ENCODE results near the gene HS3ST2.

HS3ST2 gene

DNA sequence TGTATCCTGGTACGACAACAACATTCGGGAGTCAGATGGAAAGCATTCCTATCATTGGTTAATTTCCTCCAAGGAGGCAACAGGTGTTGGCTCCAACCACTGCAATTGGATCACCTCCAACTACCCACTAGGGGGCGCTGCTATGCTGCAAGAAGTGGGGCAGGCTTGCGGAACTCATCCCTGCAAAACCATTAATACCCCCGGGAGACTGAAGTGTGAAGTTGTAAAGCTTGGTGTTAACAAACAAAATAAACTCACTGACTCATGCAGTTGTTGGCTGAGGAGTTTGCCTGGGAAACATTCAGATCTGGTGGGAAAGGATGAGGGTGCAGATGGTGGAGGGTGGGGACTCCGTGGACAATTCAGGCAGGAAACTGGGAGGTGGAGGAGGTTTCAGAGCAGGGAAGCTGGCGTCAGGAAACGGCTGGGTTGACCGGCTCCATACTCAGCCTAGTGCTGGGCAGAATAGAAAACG, 84.9 kb downstream of the HS3ST2 start (continued):
- TF ChIP-seq, protein P1, sequence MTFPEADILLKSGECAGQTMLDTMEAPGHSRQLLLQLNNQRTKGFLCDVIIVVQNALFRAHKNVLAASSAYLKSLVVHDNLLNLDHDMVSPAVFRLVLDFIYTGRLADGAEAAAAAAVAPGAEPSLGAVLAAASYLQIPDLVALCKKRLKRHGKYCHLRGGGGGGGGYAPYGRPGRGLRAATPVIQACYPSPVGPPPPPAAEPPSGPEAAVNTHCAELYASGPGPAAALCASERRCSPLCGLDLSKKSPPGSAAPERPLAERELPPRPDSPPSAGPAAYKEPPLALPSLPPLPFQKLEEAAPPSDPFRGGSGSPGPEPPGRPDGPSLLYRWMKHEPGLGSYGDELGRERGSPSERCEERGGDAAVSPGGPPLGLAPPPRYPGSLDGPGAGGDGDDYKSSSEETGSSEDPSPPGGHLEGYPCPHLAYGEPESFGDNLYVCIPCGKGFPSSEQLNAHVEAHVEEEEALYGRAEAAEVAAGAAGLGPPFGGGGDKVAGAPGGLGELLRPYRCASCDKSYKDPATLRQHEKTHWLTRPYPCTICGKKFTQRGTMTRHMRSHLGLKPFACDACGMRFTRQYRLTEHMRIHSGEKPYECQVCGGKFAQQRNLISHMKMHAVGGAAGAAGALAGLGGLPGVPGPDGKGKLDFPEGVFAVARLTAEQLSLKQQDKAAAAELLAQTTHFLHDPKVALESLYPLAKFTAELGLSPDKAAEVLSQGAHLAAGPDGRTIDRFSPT (tag by site-specific recombination; IDR thresholded peaks at IDR 0.05) = no peak
- TF ChIP-seq, protein P2, sequence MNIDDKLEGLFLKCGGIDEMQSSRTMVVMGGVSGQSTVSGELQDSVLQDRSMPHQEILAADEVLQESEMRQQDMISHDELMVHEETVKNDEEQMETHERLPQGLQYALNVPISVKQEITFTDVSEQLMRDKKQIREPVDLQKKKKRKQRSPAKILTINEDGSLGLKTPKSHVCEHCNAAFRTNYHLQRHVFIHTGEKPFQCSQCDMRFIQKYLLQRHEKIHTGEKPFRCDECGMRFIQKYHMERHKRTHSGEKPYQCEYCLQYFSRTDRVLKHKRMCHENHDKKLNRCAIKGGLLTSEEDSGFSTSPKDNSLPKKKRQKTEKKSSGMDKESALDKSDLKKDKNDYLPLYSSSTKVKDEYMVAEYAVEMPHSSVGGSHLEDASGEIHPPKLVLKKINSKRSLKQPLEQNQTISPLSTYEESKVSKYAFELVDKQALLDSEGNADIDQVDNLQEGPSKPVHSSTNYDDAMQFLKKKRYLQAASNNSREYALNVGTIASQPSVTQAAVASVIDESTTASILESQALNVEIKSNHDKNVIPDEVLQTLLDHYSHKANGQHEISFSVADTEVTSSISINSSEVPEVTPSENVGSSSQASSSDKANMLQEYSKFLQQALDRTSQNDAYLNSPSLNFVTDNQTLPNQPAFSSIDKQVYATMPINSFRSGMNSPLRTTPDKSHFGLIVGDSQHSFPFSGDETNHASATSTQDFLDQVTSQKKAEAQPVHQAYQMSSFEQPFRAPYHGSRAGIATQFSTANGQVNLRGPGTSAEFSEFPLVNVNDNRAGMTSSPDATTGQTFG (tag by site-specific recombination; IDR thresholded peaks at IDR 0.05; ENCODE audit: borderline replicate concordance) = no peak
- no peak for TF ChIP-seq PRDM6 (tag by site-specific recombination; IDR thresholded peaks at IDR 0.05)
- TF ChIP-seq ZBTB1 (tag by site-specific recombination; IDR thresholded peaks at IDR 0.05) = no peak
- no peak for TF ChIP-seq ZNF10 (tag by site-specific recombination; IDR thresholded peaks at IDR 0.05)
- no peak for TF ChIP-seq AEBP2 (tag by site-specific recombination; IDR thresholded peaks at IDR 0.05; ENCODE audit: borderline replicate concordance)
- no peak for TF ChIP-seq ZNF704 (tag by site-specific recombination; IDR thresholded peaks at IDR 0.05)
- no peak for TF ChIP-seq WT1 (tag by site-specific recombination; IDR thresholded peaks at IDR 0.05)
- TF ChIP-seq ZNF558 (tag by site-specific recombination; IDR thresholded peaks at IDR 0.05) = no peak
- TF ChIP-seq, protein P3, sequence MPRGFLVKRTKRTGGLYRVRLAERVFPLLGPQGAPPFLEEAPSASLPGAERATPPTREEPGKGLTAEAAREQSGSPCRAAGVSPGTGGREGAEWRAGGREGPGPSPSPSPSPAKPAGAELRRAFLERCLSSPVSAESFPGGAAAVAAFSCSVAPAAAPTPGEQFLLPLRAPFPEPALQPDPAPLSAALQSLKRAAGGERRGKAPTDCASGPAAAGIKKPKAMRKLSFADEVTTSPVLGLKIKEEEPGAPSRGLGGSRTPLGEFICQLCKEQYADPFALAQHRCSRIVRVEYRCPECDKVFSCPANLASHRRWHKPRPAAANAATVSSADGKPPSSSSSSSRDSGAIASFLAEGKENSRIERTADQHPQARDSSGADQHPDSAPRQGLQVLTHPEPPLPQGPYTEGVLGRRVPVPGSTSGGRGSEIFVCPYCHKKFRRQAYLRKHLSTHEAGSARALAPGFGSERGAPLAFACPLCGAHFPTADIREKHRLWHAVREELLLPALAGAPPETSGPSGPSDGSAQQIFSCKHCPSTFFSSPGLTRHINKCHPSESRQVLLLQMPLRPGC (tag by site-specific recombination; IDR thresholded peaks at IDR 0.05) = 0 out of 2 replicates have a peak, but pooled peaks have one; percentile 32
- TF ChIP-seq ZNF37A (tag by site-specific recombination; IDR thresholded peaks at IDR 0.05) = no peak
- TF ChIP-seq ZNF488 (tag by site-specific recombination; IDR thresholded peaks at IDR 0.05) = no peak
- TF ChIP-seq KLF8 (tag by site-specific recombination; IDR thresholded peaks at IDR 0.05) = no peak
- TF ChIP-seq ZNF555 (tag by site-specific recombination; conservative IDR thresholded peaks at IDR 0.05) = no peak
- TF ChIP-seq, protein P4, sequence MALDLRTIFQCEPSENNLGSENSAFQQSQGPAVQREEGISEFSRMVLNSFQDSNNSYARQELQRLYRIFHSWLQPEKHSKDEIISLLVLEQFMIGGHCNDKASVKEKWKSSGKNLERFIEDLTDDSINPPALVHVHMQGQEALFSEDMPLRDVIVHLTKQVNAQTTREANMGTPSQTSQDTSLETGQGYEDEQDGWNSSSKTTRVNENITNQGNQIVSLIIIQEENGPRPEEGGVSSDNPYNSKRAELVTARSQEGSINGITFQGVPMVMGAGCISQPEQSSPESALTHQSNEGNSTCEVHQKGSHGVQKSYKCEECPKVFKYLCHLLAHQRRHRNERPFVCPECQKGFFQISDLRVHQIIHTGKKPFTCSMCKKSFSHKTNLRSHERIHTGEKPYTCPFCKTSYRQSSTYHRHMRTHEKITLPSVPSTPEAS (tag by site-specific recombination; IDR thresholded peaks at IDR 0.05) = no peak
- TF ChIP-seq ZNF426 (tag by site-specific recombination; IDR thresholded peaks at IDR 0.05) = no peak
- TF ChIP-seq ZNF560 (tag by site-specific recombination; IDR thresholded peaks at IDR 0.05; ENCODE audit: borderline replicate concordance) = no peak
- peak; percentile 68 for TF ChIP-seq ZBTB17 (tag by site-specific recombination; IDR thresholded peaks at IDR 0.05)
- no peak for TF ChIP-seq GFI1B (tag by site-specific recombination; IDR thresholded peaks at IDR 0.05)
- TF ChIP-seq ZNF221 (tag by site-specific recombination; IDR thresholded peaks at IDR 0.05; ENCODE audit: borderline replicate concordance) = no peak
- TF ChIP-seq HOXD13 (CRISPR knock-in tag; IDR thresholded peaks at IDR 0.05; ENCODE audit: borderline replicate concordance) = no peak
- no peak for TF ChIP-seq ZNF529 (tag by site-specific recombination; IDR thresholded peaks at IDR 0.05; ENCODE audit: insufficient replicate concordance)
- TF ChIP-seq ZNF785 (tag by site-specific recombination; IDR thresholded peaks at IDR 0.05) = no peak
- no peak for TF ChIP-seq YY1 (tag by site-specific recombination; IDR thresholded peaks at IDR 0.05)
- no peak for TF ChIP-seq ZNF48 (tag by site-specific recombination; IDR thresholded peaks at IDR 0.05)
- TF ChIP-seq ZNF354C (tag by site-specific recombination; IDR thresholded peaks at IDR 0.05; ENCODE audit: borderline replicate concordance, low read depth) = no peak
- TF ChIP-seq ZNF132 (tag by site-specific recombination; IDR thresholded peaks at IDR 0.05; ENCODE audit: borderline replicate concordance) = no peak
- peak; percentile 75 for TF ChIP-seq SP7 (tag by site-specific recombination; IDR thresholded peaks at IDR 0.05)
